ENCODE data around the gene NKX1-2.

Gene NKX1-2

GRCh38 chr10:124450012-124450782 lies at the start of gene NKX1-2:
NKX1-2 (minus strand) TSS chr10:124450035; CDS start chr10:124449943, 92 bp downstream.
- Mint-ChIP-seq H3K27me3 (peaks cover 83 to 92% of the 10 kb centered on the region in 2 donors), H3K4me1 (peaks cover 20 to 40% of the 10 kb centered on the region in 2 donors), H3K9me3 (no peaks in the 10 kb centered on the region), H3K36me3 (no peaks in the 10 kb centered on the region), H3K4me3 (peak within 1 kb of the TSS; percentile 75 to 78), H3K27ac (peak within 1 kb of the TSS; percentile 42)
- ATAC-seq (replicated peaks): peak; percentile 23 to 29
- no peak for DNase-seq

GRCh38 chr10:124498056-124498455 lies 48.2 kb upstream of the NKX1-2 start:
- H3K27ac Mint-ChIP-seq: no peak overlapping the region
- no peaks in the 10 kb centered on the region for H3K27me3 Mint-ChIP-seq
- peaks cover 8 to 18% of the 10 kb centered on the region in 2 donors for H3K4me1 Mint-ChIP-seq
- ATAC-seq (replicated peaks): no peak
- no peak overlapping the region for H3K4me3 Mint-ChIP-seq
- DNase-seq: no peak
- peaks cover 11 to 17% of the 10 kb centered on the region in 2 donors for H3K36me3 Mint-ChIP-seq
- H3K9me3 Mint-ChIP-seq: peaks cover 6 to 9% of the 10 kb centered on the region in 2 donors

GRCh38 chr10:124497196-124497881 lies 47.5 kb upstream of the NKX1-2 start:
- Mint-ChIP-seq H3K36me3 (peaks cover 11 to 22% of the 10 kb centered on the region in 2 donors), H3K4me1 (peaks cover 8 to 22% of the 10 kb centered on the region in 2 donors), H3K27ac (peak overlapping the region; percentile 75), H3K27me3 (no peaks in the 10 kb centered on the region), H3K9me3 (peaks cover 6 to 9% of the 10 kb centered on the region in 2 donors), H3K4me3 (no peak overlapping the region)
- DNase-seq: no peak
- no peak for ATAC-seq (replicated peaks)

- peaks cover 5 to 6% of the 10 kb centered on the region in 2 donors for H3K9me3 Mint-ChIP-seq
- no peaks in the 10 kb centered on the region for H3K27me3 Mint-ChIP-seq
- H3K4me3 Mint-ChIP-seq: no peak overlapping the region
- peaks cover 9 to 22% of the 10 kb centered on the region in 2 donors for H3K36me3 Mint-ChIP-seq
- H3K4me1 Mint-ChIP-seq: peaks cover 8 to 22% of the 10 kb centered on the region in 2 donors
- no peak overlapping the region for H3K27ac Mint-ChIP-seq
- ATAC-seq (replicated peaks) (no peak), DNase-seq (no peak)
Observed at GRCh38 chr10:124496620-124497019, 46.8 kb upstream of the NKX1-2 start.

- Mint-ChIP-seq H3K9me3 (peaks cover 5% of the 10 kb centered on the region in 2 donors), H3K4me1 (peaks cover 8 to 22% of the 10 kb centered on the region in 2 donors), H3K27me3 (no peaks in the 10 kb centered on the region), H3K27ac (peak overlapping the region; percentile 37), H3K4me3 (no peak overlapping the region), H3K36me3 (peaks cover 9 to 20% of the 10 kb centered on the region in 2 donors)
- ATAC-seq (replicated peaks): no peak
- DNase-seq: no peak
Observed at GRCh38 chr10:124496150-124496549, 46.3 kb upstream of the NKX1-2 start.

- DNase-seq (no peak), ATAC-seq (replicated peaks) (no peak)
- Mint-ChIP-seq H3K27ac (no peak overlapping the region), H3K4me1 (peaks cover 8 to 22% of the 10 kb centered on the region in 2 donors), H3K4me3 (no peak overlapping the region), H3K27me3 (no peaks in the 10 kb centered on the region), H3K36me3 (peaks cover 5 to 16% of the 10 kb centered on the region in 2 donors), H3K9me3 (peaks cover 1% of the 10 kb centered on the region in 2 donors)
Observed at GRCh38 chr10:124495725-124496124, 45.9 kb upstream of the NKX1-2 start.

GRCh38 chr10:124495162-124495561 lies 45.3 kb upstream of the NKX1-2 start:
- ATAC-seq (replicated peaks) (no peak), DNase-seq (no peak)
- H3K36me3 Mint-ChIP-seq: peaks cover 1 to 12% of the 10 kb centered on the region in 2 donors
- H3K27ac Mint-ChIP-seq: no peak overlapping the region
- no peak overlapping the region for H3K4me3 Mint-ChIP-seq
- H3K27me3 Mint-ChIP-seq: no peaks in the 10 kb centered on the region
- no peaks in the 10 kb centered on the region for H3K9me3 Mint-ChIP-seq
- H3K4me1 Mint-ChIP-seq: peaks cover 8 to 22% of the 10 kb centered on the region in 2 donors

- Mint-ChIP-seq H3K4me3 (peak overlapping the region; percentile 65 to 78), H3K36me3 (peaks cover 1 to 8% of the 10 kb centered on the region in 2 donors), H3K4me1 (peaks cover 8 to 22% of the 10 kb centered on the region in 2 donors), H3K9me3 (no peaks in the 10 kb centered on the region), H3K27me3 (no peaks in the 10 kb centered on the region), H3K27ac (peak overlapping the region; percentile 79)
- DNase-seq (no peak), ATAC-seq (replicated peaks) (peak; percentile 23 to 67)
Observed at GRCh38 chr10:124494046-124494807, 44.4 kb upstream of the NKX1-2 start.

- DNase-seq (no peak), ATAC-seq (replicated peaks) (peak; percentile 33 to 56)
- Mint-ChIP-seq H3K9me3 (no peaks in the 10 kb centered on the region), H3K4me1 (peaks cover 8 to 22% of the 10 kb centered on the region in 2 donors), H3K4me3 (peak overlapping the region in 1 of 2 donors; percentile 17), H3K27ac (no peak overlapping the region), H3K27me3 (no peaks in the 10 kb centered on the region), H3K36me3 (peaks cover 5 to 11% of the 10 kb centered on the region in 2 donors)
Observed at GRCh38 chr10:124493214-124493882, 43.5 kb upstream of the NKX1-2 start.

GRCh38 chr10:124492266-124492665 lies 42.4 kb upstream of the NKX1-2 start:
- H3K9me3 Mint-ChIP-seq: peaks cover 0 to 1% of the 10 kb centered on the region in 2 donors
- DNase-seq (no peak), ATAC-seq (replicated peaks) (no peak)
- H3K27me3 Mint-ChIP-seq: no peaks in the 10 kb centered on the region
- H3K4me3 Mint-ChIP-seq: no peak overlapping the region
- peaks cover 8 to 22% of the 10 kb centered on the region in 2 donors for H3K4me1 Mint-ChIP-seq
- H3K27ac Mint-ChIP-seq: no peak overlapping the region
- H3K36me3 Mint-ChIP-seq: peaks cover 7 to 16% of the 10 kb centered on the region in 2 donors

GRCh38 chr10:124491105-124491504 lies 41.3 kb upstream of the NKX1-2 start:
- DNase-seq (no peak), ATAC-seq (replicated peaks) (no peak)
- Mint-ChIP-seq H3K9me3 (peaks cover 0 to 2% of the 10 kb centered on the region in 2 donors), H3K4me3 (no peak overlapping the region), H3K4me1 (peaks cover 8 to 22% of the 10 kb centered on the region in 2 donors), H3K36me3 (peaks cover 11 to 24% of the 10 kb centered on the region in 2 donors), H3K27me3 (no peaks in the 10 kb centered on the region), H3K27ac (no peak overlapping the region)

GRCh38 chr10:124486635-124487034 lies 36.8 kb upstream of the NKX1-2 start:
- Mint-ChIP-seq H3K4me1 (no peaks in the 10 kb centered on the region), H3K27ac (no peak overlapping the region), H3K36me3 (peaks cover 17 to 25% of the 10 kb centered on the region in 2 donors), H3K27me3 (no peaks in the 10 kb centered on the region), H3K9me3 (peaks cover 0 to 2% of the 10 kb centered on the region in 2 donors), H3K4me3 (no peak overlapping the region)
- no peak for ATAC-seq (replicated peaks)
- DNase-seq: no peak

- no peaks in the 10 kb centered on the region for H3K4me1 Mint-ChIP-seq
- peaks cover 0 to 2% of the 10 kb centered on the region in 2 donors for H3K9me3 Mint-ChIP-seq
- no peaks in the 10 kb centered on the region for H3K27me3 Mint-ChIP-seq
- ATAC-seq (replicated peaks) (no peak), DNase-seq (no peak)
- H3K36me3 Mint-ChIP-seq: peaks cover 17 to 25% of the 10 kb centered on the region in 2 donors
- H3K4me3 Mint-ChIP-seq: no peak overlapping the region
- H3K27ac Mint-ChIP-seq: no peak overlapping the region
Observed at GRCh38 chr10:124484661-124485060, 34.8 kb upstream of the NKX1-2 start.

All from stimulated activated naive B cell treated with anti-CD40 and anti-IgM and Interleukin-4, amounts not matched to agents 10 μg/mL and 1 μg/mL and 100 μg/mL, for 72 hours (primary cell).